Fibroblast of skin of abdomen (primary cell): ENCODE measurements around the gene TPCN2.
"Not testable (repeated sequence)": the region's sequence is repeated elsewhere in the genome, so short reads cannot be mapped to it uniquely, and the experiment has no call there.

ENCODE experiments used
- DNase-seq: peaks from one replicate; pipeline ENCODE4 v3.0.0-alpha.2; 2013

Gene TPCN2

DNA sequence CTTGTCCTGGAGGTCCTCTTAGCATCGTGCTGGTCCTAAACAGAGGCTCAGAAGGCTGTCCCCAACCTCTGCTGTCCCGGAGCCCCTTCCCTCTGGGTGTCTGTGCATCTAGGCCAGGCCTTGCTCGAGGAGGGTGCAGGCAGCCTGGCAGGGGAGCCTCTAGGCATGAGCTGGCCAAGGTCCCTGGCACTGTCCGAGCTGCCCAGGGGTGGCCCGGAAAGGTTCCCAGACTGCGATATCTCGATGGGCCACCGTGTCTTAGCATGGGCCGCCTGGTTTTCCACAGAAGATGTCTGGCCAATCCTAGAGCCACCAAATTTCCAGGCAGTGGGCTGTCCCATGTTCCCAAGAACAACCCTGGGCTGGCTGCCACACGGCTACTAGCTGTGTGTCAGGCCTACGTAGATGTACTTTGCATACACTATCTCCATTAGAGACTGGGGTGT, 82.4 kb downstream of the TPCN2 start:
- no peak for DNase-seq

DNA sequence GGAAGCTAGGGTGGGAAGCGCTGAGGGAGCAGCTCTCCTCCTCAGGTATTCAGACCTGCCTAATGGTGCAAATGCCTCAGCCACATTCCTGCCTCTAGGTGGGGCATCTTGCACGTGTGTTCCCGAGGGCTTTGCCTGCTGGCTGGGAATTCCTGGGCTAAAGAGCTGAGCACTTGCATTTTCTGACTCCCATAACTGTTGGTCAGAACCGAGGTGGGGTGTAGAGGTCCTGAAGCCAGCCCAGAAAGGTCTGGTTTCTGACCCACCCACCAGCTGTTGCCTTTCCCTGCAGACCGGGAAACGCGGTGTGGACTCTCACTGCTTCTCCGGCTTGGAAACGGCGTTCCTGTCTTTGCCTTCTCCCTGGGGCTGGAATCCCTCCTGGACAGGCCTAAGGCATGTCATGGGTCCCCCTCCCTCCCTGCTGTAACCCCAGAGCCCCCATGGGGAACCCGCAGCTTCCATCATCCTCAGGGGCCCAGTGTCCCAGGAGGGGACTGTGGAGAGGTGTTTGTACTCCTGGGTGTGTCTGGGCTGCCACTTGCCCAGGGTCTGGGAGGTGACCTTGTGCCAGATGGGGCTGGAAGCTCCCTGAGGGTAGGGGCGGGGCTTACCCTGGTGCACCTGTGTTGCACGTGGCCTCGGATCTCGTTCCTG, 83.0 kb downstream of the TPCN2 start:
- peak; percentile 77 for DNase-seq

DNA sequence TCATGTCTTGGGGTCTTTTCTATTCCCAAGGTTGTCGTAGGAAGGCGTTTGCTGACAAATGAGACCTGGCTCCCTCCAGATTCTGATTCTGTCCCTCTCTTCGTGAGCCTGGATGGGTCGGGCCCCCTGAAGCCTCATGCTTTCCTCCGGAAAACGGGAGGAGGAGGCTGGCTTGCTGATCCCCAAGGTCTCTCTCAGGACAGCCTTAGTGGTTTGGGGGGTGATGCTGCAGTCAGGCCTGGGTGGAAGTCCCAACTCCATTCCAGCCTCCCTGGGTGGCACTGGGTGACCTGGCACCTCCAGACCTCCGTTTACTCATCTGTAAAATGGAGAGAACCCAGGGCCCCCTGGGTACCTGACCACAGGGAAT, 83.6 kb downstream of the TPCN2 start:
- DNase-seq: no peak

DNA sequence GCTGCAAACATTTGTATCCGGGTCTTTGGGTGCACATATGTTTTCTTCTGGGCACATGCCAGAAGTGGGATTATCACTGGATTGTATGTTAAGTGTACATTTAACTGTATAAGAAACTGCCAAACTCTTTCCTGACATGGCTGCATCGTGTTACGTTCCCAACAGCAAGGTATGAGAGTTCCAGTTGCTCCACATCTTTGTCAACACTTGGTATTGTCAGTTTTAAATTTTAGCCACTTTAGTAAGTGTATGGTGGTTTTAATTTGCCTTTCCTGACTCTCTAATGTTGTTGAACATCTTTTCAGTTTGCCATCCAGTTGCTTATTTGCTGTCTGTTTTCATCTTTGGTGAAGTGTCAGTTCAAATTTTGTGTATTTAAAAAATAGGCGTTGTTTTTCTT, 84.5 kb downstream of the TPCN2 start:
- no peak for DNase-seq

DNA sequence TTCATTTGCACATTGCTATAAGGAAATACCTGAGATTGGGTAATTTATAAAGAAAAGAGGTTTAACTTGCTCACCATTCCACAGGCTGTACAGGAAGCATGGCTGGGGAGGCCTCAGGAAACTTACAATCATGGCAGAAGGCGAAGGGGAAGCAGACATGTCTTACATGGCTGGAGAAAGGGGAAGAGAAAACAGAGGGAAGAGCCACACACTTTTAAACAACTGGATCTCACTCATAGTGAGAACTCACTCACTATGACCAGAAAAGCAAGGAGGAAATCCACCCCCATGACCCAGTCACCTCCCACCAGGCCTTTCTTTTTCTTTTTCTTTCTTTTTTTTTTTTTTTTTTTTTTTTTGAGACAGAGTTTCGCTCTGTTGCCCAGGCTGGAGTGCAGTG, 85.5 kb downstream of the TPCN2 start:
- not testable (repeated sequence) for DNase-seq

DNA sequence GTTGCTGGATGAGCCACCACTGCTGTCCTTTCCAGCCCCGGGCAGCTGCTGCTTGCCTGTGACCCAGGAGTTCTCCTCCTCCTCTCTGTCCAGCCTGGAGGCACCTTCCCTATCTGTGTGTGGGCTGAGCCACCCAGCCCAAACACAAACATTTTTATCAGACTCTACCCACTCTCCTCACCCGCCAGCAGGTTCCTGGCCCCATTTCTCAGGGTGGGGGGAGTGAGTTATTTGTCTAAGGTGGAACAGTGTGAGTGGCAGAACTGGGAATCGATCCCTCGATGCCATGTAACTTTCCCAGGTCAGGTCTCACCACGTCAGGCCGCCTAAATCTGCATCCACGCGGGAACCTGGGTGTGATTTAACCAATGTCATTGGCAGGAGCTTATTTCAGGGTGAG, 86.2 kb downstream of the TPCN2 start:
- no peak for DNase-seq

DNA sequence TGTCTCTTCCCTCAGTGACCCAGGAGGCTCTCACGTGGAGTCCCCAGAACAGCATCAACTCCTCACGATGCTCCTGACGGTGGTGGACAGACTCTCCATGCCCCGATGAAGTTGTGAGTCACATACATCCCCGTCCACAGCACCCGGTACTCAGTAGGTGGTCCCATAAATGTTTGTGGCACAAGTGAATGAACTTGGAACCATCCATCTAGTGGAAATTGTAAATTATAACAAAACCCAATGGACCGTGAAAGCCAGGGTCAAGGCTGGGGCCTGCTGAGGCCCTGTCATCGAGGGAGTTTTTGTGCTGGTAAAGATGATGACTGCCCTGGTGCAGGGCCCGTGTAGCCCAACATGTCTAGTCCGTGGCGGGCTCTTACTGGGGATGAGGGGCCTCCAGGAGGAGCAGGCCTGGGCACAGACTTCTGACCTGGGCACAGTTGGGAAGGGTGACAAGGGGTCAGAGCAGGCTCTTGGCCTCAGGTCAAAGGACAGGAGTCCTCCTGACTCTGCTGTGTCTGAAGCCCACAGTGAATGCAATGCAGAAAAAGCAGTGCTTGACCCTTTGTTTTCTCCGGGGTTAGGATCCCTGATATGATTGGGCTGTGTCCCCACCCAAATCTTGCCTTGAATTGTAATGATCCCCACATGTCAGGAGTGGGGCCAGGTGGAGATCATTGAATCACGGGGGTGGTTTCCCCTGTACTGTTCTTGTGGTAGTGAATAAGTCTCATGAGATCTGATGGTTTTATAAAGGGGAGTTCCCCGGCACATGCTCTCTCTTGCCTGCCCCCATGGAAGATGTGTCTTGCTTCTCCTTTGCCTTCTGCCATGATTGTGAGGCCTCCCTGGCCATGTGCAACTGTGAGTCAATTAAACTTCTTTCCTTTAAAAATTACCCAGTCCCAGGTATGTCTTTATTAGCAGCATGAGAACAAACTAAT, 87.0 kb downstream of the TPCN2 start:
- DNase-seq: no peak

DNA sequence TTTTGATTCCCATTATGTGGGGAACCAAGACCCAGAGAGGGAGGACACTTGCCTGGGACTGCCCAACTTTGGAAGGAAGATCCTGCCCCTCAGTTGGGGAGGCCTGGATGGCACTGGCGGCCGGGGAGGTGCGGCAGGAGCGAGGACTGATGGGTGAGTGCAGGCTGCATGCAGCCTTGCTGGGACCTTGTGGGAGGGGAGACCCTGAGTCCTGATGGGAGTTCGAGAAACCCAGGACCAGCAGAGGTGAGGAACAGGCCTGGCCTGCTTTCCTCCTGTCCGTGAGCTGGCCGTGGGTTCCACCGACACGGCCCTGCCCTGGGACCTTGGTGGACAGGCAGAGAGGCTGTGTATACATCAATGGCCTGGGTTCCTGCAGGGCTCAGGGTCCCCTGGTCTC, 87.7 kb downstream of the TPCN2 start:
- no peak for DNase-seq

DNA sequence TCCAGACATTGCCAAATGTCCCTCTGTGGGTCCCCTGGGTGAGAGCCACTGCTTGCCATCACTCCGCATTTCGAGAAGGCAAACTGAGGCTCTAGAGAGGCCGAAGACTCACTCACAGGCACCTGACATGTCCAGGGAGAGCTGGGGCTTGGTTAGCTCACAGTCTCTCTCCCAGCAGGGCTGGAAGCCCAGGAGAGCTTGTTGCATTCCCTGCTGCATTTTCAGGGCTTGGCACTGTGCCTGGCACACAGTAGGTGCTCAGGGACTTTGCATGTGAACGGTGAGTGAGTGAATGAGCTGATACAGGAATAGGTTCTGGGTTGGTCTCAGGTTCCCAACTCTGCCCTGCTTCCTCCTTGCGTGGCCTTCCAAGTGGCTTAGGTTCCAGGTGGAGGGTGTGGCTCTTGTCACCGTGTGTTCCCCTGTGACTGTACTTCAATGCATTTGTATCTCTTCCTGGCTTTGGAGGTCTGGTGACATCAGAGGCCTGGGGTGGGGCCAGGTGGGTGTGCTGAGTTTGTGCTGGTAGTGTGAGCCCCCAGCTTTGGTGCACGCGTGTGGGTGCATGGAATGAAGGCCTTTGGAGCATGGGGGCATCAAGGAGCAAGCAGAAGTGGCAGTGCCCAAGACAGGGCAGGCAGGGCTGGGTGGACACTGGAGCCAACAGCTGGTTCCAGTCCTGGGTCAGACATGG, 88.6 kb downstream of the TPCN2 start:
- no peak for DNase-seq

DNA sequence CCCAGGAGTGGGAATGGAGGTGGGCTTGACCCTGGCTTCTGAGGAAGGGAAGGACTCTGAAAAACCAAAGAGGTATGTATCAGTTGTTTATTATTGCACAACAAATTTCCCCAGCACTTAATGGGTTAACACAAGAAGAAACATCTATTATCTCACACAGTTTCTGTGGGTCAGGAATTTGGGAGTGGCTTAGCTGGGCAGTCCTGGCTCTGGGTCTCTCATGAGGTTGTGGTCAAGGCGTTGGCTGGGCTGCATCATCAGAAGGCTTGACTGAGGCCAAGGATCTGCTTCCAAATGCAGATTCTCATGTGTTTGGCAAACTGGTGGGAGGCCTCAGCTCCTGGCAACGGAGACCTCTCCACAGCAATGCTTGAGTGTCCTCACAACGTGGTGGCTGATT, 89.5 kb downstream of the TPCN2 start:
- DNase-seq: peak; percentile 18

DNA sequence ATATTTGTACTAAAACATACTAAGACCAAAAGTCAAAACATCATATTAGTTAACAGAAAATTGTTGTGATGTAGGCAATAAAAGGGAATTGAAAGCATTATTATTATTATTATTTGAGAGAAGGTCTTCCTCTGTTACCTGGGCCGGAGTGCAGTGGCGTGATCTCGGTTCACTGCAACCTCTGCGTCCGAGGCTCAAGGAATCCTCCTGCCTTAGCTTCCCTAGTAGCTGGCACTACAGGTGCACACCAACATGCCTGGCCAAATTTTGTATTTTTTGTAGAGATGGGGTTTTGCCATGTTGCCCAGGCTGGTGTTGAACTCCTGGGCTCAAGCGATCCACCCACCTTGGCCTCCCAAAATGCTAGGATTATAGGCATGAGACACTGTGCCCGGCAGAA, 91.4 kb downstream of the TPCN2 start:
- not testable (repeated sequence) for DNase-seq

DNA sequence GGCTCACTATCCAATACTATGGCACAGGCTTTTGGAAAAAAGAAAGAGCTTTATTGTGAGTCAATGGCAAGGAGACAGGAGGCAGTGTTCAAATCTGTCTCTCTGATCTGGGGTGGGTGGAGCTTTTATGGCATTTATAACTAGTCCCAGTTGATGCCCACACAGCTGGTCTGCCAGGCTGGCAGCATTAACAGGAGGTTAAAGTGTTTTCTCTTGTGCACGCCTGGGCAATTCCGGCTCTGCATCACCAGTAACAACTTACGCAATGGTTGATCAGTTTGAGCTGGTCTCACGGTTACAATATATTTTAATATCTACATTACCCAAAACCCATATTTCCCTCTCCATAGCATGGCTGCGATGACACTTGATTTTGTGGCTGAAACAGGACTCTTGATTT, 91.9 kb downstream of the TPCN2 start:
- DNase-seq: no peak

DNA sequence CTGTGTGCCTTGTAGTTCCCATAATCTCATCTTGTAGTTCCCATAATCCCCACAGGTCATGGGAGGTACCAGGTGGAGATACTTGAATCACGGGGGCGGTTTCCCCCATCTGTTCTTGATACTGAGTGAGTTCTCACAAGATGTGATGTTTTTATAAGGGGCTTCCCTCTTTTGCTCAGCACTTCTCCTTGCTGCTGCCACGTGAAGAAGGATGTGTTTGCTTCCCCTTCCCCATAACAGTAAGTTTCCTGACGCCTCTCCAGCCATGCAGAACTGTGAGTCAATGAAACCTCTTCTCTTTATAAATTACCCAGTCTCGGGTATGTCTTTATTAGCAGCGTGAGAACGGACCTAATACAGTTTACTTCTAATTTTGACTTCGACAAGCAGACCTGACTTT, 93.0 kb downstream of the TPCN2 start:
- DNase-seq: no peak

DNA sequence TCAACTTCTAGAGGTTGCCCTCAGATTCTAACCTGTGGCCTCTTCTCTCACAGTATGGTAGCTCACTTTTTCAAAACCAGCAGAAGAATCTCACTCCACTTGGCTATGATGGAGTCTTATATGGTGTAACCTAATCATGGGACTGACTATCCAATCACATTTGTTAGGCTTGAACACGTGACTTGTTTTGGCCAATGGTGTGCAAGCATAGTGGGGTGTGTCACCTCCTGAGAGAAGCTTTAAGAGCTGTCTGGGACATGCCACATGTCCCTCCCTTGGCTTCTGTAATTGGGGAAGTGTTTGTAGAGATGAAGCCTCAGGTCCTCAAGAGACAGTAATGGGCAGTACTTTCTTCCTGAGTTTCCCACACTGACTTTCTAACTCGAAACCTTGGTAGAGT, 94.2 kb downstream of the TPCN2 start:
- no peak for DNase-seq

DNA sequence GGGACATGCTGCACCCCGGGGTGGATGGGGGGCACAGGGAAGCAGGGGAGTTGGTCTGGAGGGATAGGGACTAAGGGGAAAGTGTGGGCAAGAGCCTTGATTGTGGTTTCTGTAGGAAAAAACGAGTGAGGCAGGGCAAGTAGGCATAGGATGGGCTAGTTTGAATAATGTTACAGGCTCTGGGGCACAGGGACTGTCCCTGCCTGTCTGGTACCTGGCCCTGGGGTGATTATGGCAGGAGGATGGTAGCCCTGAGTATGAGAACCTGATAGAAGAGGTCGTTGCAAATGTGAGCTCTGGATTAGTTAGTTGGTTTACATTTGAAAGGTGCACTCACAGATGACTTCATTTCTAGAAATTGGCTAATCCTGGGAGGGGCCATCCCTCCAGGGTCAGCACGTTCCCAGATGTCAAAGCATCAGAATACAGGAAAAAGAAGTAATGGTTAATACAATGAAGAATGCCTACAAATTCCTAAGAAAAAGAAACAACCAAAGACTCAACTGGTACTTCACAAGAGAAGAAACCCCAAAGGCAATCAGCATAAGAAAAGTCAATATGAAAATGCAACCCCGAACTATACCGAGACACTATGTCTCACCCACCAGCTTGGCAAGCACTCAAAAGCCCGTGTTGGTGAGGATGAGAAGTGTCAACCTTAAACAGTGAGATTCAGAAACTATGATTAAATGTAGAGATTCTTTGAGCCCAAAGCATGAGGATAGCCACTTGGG, 95.8 kb downstream of the TPCN2 start:
- DNase-seq: peak; percentile 42

DNA sequence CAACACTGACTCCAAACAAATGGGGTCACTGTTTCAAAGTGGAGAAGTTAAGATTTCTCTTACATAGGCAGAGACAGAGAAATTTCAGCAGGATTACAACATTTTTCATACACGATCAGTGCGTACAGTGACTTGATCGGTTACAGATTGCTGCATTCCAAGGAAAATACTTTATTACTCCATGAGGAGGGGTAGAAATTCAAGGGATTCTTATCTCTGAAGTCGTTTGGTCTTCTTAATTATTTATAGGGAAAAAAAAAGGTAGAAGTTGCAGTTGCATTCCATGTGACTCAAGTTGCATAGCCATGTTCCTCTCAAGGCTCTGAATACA, 96.3 kb downstream of the TPCN2 start:
- peak; percentile 88 for DNase-seq

DNA sequence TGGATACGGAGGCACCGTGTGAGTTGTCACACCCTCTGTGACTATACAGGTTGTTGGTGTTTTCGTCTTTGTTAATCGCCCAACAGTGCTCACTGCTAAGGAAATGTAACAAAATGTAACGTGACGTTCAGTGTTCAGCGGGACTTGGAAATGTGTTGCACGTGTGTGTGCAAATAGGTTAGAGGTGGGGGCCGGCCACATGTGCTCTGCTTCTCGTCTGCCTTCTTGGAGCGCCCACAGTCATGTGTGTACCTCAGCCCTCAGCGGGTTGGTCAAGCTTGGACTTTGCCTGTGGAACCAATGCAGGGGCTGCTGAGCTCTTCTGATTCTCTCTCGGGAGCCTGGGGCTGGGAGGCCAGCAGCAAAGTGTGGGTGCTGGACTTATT, 99.6 kb downstream of the TPCN2 start:
- no peak for DNase-seq

DNA sequence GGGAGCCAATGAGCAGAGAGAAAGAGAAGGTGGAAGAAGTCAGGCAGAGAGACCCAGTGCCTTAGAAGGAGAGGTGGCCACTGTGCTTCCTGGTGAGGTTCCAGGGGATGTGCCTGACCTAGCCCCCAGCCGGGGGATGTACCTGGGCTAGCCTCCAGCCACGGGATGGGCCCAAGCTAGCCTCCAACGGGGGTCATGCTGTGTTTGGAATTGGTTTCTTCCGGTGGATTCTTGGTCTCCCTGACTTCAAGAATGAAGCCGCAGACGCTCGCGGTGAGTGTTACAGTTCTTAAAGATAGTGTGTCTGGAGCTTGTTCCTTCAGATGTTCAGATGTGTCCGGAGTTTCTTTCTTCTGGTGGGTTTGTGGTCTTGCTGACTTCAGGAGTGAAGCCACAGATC, 100.1 kb downstream of the TPCN2 start:
- no peak for DNase-seq

DNA sequence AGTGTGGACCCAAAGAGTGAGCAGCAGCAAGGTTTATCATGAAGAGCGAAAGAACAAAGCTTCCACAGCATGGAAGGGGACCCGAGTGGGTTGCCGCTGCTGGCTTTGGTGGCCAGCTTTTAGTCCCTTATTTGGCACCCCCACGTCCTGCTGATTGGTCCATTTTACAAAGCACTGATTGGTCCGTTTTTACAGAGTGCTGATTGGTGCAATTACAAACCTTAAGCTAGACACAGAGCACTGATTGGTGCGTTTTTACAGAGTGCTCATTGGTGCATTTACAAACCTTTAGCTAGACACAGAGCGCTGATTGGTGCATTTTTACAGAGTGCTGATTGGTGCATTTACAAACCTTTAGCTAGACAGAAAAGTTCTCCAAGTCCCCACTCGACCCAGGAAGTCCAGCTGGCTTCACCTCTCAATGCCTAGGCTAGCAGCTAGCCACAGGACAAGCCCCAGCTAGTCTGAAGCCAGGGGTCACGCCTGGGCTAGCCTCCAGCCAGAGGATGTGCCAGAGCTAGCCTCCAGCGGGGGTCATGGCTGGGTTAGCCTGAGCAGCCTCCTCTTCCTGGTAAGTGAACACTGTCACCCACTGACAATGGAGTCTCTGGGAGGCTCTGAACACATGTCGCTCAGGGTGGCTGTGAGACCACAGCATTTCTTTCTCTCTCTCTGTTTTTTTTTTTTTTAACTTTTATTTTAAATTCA, 100.8 kb downstream of the TPCN2 start:
- not testable (repeated sequence) for DNase-seq

DNA sequence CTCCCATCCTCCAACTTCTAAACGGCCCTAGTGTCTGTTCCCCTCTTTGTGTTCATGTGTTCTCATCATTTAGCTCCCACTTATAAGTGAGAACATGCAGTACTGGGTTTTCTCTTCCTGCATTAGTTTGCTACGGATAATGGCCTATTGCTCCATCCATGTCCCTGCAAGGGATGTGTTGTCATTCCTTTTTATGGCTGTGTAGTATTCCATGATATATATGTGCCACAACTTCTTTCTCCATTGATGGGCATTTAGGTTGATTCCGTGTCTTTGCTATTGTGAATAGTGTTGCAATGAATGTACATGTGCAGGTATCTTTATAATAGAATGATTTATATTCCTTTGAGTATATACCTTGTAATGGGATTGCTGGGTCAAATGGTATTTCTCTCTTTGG, 101.4 kb downstream of the TPCN2 start:
- DNase-seq: no peak

DNA sequence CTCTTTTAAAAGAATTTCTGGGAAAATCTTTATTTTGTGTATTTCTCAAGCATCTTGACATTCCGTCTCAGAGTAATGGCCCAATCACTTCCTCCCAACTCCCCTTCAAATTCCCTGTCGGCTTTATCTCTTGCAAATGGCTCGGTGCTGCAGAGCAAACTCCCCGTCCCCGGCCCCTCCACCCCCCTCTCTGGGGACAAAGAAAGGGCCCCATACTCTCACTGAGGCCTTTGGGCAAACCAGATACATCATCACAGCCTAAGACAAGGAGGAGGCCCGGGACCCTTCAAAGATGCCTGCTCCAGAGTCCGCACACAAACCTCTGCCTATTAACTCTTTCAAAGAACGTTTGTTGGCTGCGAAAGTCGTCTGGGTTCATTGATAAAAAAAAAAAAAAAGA, 103.1 kb downstream of the TPCN2 start:
- no peak for DNase-seq

DNA sequence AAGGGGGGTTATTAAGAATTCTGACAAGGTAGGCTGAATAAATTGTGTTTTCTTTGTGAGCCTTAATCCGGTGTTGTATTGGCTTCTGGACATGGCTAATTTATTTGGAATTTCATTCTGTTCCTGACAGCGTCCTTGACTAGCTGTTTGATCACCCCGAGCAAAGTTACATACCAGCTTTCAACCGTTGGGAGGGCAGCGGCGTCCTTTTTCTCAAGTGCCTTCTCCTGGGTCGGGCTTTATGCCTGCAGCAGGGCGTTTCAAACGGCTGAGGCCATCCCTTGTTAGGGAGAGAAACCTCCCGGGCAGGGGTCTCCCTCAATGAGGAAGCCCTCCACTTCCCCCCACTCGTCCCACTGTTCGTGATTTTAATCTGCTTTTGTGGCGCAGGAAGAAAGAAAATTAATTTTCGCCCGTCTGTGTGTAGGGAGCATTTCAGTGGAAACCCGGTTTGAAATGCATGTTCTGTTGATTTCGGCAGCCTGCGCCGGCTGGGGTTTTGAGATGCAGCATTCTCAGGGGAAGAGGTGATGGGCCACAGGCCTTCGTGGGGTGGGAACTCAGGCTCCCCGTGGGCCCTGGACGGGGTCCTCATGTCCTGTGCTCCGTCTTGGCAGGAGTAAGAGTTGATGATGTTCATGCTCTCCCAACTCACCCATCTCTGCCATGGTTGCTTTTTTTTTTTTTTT, 104.1 kb downstream of the TPCN2 start:
- DNase-seq: no peak
